NCI-H187 treated with DMSO at 0.1 percent for 48 hours (cell line): ENCODE measurements around the gene HIVEP3.

Experiments used
- DNase-seq: peaks from one replicate; lab custom pipeline; 2025; lab: John Stamatoyannopoulos, UW

HIVEP3 gene

DNA sequence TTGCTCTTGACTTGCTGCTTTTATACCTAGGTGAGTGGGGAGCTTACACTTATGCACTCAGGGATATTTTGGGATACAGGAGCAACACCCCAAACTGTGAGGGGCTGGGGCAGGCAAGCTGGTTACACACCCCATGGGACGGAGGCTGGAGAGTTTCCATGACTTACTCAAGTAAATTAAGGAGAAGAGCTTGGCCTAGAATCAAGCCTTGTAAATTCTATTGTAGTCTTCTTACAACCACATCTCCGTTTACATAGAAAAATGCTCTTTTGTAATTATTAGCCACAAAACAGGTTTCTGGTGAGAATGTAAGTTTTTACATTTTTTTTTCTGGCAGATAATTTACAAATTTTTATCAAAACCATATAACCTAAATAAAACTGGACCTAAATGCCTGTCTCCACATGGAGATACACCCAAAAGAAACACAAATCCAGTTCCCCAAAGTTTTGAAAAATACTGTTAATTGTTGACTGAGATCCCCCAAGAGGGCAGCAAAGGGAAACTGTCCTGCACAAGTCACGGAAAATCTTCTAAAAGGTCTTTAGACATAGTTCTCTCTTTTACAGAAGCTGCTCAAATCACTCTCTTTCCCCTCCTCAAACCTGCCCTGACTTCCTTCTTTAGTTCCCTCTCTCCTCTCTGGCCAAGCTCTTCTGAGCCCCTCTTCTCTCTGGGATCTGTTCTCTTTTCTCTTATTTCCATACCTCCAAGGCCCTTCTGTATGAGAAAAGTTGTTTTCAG, 134.0 kb downstream of the HIVEP3 start:
- no peak for DNase-seq

DNA sequence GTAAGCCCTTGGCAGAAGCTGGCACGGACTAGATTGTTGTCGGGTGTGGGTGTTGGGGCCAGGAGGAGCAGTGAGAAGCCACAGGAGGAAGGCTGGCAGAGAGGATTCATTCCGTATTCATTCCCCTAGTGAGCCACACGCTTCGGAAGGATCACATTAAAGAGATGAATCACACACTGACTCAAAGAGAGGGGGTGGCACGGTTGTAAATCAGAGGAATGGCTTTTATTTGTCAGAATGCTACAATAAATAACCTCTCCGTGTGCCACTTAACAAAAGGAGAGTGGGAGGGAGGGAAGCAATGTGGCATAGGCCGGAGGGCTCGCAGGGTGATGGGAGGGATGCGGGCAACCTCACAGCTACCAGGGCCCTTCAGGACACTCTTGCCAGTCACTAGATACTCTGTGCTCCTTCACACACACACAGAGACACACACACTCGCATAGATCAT, 135.5 kb downstream of the HIVEP3 start:
- DNase-seq, result peak; percentile 32

DNA sequence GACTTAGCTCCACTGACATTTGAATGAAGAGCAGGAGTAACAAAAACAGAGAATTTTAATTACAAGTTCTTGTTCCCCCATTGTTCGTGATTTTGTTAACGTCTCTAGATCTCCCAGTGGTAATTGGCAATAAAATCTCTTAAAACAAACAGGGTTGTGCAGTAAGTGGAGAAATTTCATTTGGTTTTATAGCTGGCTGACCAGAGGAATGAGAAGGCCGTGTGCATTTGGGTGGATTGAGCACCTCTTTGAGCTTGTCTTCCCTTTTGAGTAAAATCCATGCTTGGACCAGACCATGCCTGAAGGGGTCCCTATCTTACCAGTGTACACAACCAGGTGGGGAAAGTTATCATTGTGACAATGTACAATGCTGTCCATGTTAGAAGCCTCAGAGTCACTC, 137.8 kb downstream of the HIVEP3 start:
- no peak for DNase-seq

DNA sequence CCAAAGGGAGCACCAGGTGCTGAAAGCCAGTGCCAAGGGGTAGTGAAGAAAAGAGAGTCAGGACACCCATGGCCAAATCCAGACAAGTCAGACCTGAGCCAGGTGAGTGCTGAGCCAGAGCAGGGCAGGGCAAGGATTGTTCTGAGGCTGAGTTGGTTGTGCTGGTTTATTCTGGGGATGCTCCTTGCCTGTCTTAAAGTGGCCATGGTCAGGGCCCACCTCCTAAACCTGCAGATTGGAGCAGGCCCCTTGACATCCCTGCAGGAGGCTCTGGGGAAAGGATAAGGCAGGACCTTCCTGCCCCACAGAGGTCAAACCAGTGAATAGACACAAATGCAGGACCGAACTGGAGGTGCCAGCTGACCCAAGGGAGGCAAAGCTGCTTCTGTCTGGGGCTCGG, 138.4 kb downstream of the HIVEP3 start:
- DNase-seq, result no peak

DNA sequence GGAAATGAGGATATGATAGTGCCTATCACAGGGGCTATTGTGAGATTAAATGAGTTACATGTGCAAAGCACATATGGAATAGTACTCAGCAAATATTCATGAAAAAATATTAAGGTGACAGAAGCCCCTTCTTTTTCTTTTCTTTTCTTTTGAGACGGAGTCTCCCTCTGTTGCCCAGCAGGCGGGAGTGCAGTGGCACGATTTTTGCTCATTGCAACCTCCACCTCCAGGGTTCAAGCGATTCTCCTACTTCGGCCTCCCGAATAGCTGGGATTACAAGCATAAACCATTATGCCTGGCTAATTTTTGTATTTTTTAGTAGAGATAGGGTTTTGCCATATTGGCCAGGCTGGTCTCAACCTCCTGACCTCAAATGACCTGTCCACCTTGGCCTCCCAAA, 139.4 kb downstream of the HIVEP3 start:
- no peak for DNase-seq

DNA sequence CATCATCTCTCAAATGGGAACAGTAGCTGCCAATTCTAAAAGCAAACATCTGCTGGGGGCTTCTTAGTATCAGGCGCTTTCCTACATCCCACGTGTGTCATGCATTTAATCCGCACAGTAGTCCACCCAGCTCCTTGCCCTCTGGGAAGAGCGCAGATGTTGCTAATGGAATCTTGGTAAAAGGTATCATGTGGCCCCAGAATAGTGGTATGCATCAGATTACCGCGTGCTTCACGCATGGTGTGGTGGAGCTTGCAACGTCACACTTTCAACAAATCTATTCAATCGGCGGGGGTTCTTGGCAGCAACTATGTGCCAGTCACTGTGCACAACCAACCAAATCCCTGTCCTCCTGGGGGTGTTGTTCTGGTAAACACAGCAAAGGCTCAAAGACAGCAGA, 141.0 kb downstream of the HIVEP3 start:
- DNase-seq, result no peak

DNA sequence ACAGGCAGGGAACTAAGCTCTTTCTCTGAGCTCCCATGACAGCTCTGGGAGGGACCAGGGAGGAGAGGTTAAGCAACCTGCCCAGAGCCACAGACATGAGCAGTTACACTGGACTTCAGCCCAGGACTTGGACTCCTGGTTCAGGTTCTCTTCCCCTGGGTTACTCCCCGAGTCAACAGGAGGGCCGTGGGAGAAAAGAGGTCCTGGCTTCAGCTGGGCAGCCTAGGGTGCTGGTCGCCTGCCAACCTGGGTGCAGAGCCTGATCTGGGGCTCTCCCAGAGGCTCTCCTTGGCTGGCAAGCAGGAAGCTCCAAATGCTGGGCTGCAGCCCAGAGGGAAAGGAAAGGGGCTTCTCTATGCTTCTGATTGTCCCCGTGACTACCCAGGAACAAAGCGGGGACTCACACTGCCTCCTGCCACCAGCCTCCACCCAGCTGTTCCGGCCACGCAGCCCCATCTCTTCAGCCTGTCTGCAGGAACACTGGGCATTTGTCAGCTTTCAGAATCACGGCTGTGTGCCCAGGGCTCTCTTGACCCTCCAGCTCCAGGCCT, 141.8 kb downstream of the HIVEP3 start:
- DNase-seq, result no peak

DNA sequence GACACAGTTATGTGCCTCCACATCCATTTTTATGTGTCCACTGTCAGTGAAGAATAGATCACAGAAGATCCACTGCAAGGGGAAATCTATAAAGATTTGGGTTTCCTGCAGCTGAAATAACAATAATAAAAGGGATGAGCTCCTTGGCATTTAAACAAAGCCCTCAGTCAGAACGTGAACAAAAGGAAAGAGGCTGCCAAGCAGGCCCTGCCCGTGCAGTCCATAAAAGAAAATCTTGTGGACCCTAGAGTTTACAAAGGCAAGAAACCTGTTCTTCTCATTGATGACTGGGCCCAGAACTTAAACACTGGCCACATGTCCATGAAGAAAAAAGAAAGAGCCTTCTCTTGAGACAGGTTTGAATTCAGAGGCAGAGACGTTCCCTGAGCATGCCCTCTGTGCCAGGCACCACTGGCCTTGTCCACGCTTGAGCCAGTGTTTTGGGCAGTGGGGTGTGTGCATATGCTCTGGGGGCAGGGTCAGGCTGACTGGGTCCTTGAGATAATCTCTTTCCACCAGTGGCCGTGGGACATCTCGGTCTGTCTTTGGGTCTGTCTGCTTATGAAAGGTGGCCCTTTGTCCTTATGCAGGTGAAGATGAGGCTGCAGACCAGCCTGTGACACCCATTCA, 142.7 kb downstream of the HIVEP3 start:
- DNase-seq, result no peak

DNA sequence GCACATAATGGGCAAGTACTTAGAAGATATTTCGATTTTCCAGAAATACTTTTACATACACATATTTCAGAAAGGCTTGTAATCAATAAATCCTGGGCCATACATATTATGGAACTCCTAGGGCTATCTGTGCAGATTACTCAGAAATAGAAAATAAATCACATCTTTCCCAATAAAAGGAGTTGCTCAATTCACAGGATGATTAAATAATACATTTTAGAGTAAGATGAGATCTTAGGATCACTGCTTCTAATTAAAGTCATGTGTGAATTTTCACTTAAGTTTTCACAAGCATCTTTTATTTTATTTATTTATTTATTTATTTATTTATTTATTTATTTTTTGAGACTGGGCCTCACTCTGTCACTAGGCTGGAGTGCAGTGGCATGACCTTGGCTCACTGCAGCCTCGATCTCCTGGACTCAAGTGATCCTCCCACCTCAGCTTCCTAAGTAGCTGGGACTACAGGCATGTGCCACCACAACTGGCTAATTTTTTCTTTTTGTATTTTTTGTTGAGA, 144.2 kb downstream of the HIVEP3 start:
- no peak for DNase-seq

DNA sequence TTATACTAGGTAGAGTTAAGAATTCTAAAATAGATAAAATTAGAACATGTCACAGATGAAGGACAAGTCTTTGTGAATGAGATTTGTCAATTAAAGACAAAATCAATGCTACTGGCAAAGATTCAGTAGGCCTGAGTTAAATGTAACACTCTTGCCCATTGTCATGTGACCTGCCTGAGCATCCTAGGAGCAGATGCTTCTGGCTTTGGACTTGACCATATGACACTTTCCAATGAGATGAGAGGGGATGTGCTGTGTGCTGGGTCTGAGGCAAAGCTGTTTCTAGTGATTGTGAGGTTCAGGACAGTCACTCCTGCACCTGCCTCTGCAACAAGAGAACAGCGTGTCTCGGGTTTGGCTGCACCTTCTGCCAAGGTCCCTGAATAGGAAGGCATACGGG, 144.9 kb downstream of the HIVEP3 start:
- DNase-seq, result no peak

DNA sequence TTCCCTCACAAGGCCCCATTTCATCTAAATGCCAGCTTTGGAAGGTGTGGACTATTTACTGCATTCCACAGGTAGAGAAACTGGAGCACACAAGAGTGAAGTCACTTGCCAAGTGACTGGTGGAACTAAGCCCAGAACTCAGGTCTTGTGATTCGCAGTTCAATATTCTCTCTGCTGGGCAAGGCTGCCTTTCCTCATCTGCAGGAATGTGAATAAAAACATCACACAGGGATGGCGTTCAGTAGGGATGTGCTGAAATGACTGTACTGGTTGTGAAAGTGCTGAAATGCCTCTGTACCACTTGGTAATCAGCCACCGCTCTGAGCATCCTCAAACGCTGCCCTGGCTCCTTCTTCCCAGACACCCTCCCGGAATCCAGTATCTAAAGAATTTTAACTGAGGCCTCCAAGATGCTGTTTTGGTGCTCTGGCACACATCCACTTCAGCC, 145.6 kb downstream of the HIVEP3 start:
- DNase-seq, result no peak

DNA sequence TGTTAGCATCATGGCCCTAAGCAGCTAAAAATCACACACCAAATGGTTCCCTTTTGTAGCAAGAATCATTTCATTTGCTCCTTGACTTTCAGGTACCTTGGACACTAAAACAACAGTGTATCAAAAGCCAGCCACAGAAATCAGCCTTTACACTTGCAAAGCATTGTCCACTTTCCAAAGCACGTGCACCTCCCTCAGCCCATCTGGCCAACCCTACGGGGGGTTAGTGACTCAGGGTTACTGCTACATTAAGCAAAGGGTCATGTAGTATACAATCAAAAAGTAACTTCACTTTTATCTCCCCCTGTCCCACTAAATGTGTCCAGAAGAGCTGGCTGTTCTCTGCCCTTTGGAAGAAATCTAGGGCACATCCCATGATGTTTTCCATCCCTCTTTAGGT, 149.7 kb downstream of the HIVEP3 start:
- DNase-seq, result no peak

DNA sequence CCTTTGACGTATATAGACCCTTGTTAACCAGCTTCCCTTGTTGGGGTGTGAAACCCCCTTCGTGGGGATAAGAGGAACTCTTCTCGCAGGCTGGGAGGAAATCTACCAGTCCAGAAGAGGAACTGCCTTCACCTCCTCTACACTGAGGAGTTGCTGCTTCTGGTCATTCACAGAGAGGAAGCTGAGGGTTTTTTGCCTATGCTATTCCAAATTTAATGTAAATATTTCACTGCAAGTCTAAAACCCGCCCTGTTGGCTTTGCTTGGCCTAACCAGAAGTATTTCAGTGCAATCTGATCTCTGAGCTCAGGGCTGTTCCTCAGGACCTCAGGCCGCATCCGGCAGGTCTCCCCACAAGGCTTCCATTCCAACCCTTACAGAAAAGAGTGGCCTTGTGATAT, 150.1 kb downstream of the HIVEP3 start:
- no peak for DNase-seq

DNA sequence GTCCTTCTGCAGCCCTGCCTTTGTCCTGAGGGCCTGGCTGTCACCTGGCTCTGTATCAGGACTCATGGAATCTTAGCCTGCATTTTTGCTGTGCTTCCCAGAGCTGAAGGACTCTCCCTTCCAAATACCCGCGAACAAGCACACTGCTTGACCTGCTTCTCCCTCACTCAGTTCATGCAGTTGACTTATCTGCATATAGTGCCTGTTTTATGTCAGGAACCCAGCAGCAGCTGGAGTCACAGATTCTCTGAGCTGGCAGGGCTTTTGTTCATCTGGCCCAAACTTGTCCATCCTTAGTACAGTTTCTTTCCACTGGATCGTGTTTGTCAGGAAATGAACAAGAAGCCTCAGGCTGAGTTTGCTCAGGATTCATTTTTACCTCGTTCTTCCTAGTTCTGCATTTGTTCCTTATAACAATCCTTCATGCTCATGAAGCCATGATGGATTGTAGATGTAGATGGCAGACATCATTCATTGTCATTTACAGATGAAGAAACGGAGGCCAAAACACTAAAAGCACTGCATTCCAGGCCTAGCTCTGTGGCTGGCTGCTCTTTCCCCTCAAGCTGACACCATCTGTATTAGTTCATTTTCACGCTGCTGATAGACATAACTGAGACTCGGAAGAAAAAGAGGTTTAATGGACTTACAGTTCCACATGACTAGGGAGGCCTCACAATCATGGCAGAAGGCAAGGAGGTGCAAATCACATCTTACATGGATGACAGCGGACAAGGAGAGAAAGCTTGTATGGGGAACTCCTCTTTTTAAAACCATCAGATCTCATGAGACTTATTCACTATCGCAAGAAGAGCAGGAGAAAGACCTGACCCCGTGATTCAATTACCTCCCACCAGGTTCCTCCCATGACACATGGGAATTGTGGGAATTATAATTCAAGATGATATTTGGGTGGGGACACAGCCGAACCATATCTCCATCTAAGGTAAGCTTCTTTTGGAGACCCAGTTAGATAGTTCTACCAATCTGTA, 150.9 kb downstream of the HIVEP3 start:
- DNase-seq, result no peak

DNA sequence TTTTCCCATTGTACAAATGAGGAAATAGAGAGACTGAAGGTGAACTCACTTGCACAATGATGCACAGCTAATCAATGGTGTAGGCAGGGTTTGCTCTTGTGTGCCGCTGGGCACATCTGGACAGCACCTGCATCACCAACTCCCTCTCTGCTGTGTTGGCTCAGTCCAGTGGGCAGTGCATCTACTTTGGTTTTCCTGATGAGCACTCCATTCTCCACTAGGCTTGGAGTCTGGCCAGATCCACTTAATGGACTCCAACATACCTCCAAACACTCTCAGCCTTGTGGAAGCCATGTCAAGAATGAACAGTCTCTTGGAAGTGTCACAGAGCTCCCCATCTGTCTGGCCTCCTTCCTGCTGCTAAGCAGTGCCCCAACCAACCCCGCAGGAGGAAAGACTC, 152.2 kb downstream of the HIVEP3 start:
- no peak for DNase-seq

DNA sequence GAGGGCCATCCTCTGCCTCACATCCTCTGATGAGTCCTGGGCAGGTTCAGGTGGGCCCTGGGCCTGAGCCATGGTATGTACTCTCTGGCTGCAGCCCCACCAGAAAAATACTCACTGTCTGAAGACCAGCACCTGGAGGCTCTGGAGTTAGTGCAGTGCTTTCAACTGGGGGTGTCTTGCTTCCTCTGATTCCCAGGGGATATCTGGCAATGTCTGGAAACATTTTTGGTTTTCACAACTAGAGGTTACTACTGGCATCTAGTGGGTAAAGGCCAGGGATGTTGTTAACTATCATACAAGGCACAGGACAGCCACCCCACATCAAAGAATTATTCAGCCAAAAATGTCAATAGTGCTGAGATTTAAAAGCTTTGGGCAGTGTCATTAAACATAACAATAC, 152.7 kb downstream of the HIVEP3 start:
- DNase-seq, result no peak

DNA sequence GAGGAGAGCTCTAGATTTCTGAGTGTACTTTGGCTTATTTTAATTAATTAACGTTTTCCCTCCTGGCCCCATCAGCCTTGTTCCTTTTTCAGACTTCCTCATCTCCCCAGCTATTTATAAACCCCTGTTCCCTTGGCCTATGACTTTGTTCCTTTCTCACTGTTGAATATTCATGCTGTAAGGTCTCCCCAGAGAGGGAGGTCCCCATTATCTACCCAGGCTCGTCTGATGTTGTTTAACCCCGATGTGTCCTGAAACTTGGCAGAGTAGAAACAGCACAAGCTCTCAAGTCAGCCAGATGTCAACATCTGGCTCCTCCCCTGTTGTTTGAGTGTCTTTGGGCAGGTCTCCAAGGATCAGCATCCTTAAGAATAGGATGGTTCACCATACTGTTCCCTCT, 153.6 kb downstream of the HIVEP3 start:
- DNase-seq, result no peak

DNA sequence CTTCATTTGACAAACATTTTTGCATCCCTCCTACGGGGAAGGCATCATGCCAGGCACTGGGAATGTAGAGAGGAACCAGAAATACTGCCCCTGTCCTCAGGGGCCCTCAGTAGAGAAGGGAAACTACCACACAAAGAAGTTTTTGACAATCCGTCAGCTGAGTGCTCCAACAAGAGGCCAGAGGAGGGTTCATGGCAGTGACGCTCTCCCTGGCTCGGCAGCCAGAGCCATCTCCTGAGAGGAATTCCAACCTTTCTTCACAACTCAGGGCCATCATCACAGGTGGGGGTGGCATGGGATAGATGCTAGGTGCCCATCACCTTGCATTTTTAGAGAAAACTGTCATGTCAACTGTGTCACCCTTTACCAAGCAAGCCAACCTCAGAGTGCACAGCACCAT, 154.1 kb downstream of the HIVEP3 start:
- no peak for DNase-seq

DNA sequence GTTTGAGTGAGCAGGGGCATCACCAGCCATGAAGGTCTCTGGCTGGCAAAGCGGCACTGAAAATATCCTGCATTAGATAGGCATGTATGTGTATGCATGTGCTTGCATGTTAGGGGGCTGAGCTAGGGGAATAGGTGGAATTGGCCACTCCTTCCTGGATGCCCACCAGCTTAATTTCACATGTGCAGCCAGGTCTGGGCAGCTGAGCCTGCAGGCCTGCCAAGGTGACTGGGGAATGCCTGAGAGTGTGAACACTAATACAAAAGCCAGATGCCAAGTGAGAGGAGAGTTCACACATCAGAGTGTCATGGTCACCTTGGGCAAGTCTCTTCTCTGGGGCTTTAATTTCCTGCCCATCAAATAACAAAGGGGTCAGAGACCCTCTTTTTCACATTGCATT, 155.9 kb downstream of the HIVEP3 start:
- DNase-seq, result no peak

DNA sequence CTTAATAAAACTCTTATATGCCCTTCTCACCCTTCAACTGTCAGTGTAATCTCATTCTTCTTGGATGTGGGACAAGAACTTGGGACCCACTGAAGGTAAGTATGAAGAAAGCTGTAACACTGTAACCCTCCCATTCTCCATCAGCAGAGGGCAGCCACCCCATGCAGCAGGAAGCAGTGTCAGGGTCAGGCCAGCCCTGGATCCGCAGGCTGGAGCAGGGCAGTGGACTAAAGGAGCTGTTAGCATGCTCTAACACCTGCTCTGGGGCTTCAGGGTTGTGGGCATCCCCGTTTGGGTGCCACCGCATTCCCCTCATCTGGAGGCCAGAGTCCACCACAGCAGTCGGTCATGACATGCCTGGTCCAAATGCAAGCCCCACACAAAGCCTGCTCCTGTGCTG, 156.5 kb downstream of the HIVEP3 start:
- no peak for DNase-seq

DNA sequence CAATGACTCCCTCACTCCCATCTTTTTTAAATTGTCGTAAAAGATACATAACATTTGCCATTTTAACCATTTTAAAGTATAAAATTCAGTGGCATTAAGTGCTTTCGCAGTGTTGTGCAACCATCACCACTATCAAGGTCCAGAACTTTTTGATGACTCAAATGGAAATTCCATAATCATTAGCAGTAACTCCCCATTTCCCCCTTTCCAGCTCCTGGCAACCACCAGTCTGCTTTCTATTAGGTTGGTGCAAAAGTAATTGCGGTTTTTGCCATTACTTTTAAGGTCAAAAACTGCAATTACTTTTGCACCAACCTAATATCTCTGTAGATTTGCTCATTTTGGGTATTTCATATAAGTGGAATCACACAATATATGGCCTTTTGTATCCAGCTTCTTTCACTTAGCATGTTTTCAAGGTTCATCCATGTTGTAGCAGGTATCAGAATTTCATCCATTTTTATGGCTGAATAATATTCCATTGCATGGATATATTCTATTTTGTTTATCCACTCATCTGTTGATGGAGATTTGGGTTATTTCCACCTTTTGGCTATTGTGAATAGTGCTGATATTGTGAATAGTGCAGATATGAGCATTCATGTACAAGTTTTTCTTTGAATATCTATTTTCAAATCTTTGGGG, 159.7 kb downstream of the HIVEP3 start:
- DNase-seq, result no peak

DNA sequence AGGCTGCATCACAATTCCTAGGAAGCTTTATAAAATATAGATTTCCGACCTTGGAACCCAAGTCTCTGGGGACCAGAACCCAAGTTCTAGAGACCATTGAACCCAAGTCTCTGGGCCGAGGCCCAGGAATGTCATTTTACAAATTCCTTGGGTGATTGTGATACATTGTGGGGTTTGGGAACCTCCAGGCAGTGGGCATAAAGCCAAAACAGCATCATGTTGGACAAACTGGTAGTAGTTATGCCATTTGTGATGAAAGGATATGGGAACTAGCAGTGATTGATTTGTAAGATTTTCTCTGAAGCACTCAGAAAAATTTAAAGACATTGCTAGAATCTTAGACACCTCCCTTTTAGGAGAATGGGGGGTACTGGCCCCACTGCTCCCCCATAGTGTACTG, 160.2 kb downstream of the HIVEP3 start:
- no peak for DNase-seq
